Measurements from ENCODE around the gene TMEM181. TPM values are rescaled to one million over a fixed set of nuclear protein-coding genes. Genes with fewer than 3 reads are reported as not detected.

TMEM181 gene
- polyA plus RNA-seq, 1 donor = 38.5 TPM

DNA sequence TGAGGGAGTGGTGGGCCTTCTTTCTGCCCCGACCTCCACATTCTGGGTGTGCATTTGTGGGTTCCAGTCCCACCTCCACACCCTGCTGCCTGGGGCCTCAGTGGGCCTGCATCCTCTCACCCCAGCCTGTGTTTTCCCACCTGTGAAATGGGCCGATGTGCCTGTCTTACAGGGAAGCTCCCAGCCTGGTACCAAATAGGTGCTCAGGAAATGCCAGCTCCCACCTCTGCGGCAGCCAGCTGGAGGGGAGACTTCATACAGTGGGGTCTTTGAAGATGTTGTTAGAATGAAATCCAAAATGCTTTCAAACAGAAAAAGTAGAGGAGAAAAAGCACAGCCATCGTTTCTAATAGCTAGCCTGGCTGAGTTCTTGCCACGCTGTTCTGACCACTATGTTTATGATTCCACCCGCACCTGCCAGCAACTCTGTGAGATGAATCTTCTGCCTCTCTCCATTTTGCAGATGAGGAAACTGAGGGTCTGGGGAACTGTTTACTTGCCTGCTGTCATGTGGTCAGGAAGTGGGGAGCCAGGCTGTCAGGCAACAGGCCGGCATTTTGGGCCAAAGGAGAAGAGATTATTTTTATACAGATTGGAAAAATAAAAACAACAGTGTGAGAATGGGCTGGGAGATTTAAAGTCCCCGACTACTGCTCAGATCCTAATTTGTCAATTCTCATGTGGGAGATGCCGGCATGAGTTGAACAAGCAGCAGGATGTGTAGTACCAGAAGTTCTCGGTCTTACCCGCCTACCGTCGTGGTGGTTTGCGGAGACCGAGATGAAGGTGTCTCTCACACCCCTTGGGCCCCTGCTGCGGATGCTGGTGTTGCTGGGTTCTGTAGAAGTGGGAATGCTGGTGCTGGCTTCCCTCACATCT lies 4.6 kb downstream of the TMEM181 start:
- no peak for DNase-seq
- Histone ChIP-seq H3K4me1 (ENCODE audit: control insufficient read depth, insufficient read depth, low read length) (peaks cover 16% of the 10 kb centered on the region), H3K27me3 (ENCODE audit: control insufficient read depth, insufficient read depth, low read length) (no peaks in the 10 kb centered on the region), H3K27ac (ENCODE audit: low read length) (no peak overlapping the region), H3K36me3 (ENCODE audit: control insufficient read depth, insufficient read depth, low read length) (no peaks in the 10 kb centered on the region), H3K9me3 (ENCODE audit: control insufficient read depth, low read depth, low read length) (no peaks in the 10 kb centered on the region), H3K4me3 (ENCODE audit: low read length) (no peak overlapping the region)
- WGBS (ENCODE audit: insufficient coverage, low lambda C conversion rate) = no CpG with 5 or more reads among the region's 16 CpGs

DNA sequence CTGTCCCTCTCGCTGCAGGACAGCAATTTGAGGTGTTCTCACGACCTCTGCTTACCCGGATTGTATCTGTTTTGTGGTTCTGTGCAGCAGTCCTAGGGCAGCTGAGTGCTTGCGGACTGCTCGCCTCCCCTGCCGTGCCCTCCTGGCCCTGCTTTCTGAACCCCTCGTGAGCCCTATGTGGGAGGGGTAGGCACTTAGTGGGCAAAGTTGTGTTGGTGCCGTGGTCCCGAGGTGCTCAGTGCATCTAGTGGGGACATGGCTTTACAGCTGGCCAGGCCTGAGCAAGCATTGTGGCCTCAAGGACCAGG lies 5.2 kb downstream of the TMEM181 start:
- no peak for DNase-seq
- Histone ChIP-seq H3K4me1 (ENCODE audit: control insufficient read depth, insufficient read depth, low read length) (peaks cover 14% of the 10 kb centered on the region), H3K27ac (ENCODE audit: low read length) (no peak overlapping the region)

DNA sequence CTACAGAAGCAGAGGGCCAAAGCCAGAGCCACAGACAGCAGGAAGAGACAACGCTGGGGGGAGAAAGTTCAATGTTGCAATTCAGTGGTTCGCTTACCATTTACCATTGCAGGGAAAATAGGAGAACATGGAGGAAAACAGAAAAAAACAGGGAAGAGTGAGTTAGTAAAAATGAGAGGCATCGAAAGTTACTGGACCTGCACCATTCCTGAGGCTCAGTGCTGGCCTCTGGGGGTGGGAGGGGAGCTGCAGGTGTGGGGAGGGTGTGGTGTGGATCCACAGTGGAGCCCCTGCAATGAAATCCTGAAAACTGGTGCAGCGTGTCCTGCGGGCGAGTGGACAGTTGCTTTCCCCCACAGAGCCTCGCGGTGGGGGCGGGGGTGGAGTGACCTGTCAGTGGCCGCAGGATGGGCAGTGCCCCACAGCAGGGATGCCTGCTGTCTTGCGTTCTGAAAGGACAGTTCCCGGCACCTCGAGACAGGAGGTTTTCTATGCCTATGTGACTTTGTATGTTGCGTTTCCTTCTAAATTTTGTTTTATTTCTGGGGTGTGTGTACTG lies 5.7 kb downstream of the TMEM181 start:
- WGBS (ENCODE audit: insufficient coverage, low lambda C conversion rate) = 90% methylated on average over 2 of the region's 14 CpGs

More for the DNA sequence above, 5.2 kb downstream of the TMEM181 start:
- Histone ChIP-seq H3K27me3 (ENCODE audit: control insufficient read depth, insufficient read depth, low read length) (no peaks in the 10 kb centered on the region), H3K9me3 (ENCODE audit: control insufficient read depth, low read depth, low read length) (no peaks in the 10 kb centered on the region), H3K36me3 (ENCODE audit: control insufficient read depth, insufficient read depth, low read length) (no peaks in the 10 kb centered on the region), H3K4me3 (ENCODE audit: low read length) (no peak overlapping the region)
- 100% methylated on average over 1 of the region's 9 CpGs for WGBS (ENCODE audit: insufficient coverage, low lambda C conversion rate)

DNA sequence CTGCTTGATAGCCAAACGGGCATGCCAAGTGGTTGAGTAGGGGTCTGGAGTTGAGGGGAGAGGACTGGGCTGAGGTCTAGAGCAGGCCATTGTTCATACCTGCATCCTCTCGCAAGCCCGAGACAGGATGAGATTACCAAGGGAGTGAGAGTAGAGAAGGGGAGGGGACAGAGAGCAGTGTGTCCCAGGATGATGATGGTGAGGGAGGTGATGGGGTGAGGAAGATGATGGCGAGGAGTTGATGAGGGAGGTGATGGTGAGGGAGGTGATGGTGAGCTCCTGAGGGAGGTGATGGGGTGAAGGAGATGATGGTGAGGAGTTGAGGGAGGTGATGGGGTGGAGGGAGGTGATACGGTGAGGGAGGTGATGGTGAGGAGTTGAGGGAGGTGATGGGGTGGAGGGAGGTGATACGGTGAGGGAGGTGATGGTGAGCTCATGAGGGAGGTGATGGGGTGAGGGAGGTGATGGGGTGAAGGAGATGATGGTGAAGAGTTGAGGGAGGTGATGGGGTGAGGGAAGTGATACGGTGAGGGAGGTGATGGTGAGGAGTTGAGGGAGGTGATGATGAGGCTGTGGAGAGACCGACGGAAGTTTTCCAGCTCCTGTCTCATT lies 6.4 kb downstream of the TMEM181 start:
- H3K27me3 ChIP-seq (ENCODE audit: control insufficient read depth, insufficient read depth, low read length) = no peaks in the 10 kb centered on the region
- H3K9me3 ChIP-seq (ENCODE audit: control insufficient read depth, low read depth, low read length) = no peaks in the 10 kb centered on the region
- H3K36me3 ChIP-seq (ENCODE audit: control insufficient read depth, insufficient read depth, low read length) = no peaks in the 10 kb centered on the region
- H3K4me3 ChIP-seq (ENCODE audit: low read length) = no peak overlapping the region
- H3K27ac ChIP-seq (ENCODE audit: low read length) = no peak overlapping the region
- DNase-seq = no peak
- 98% methylated on average over 4 of the region's 9 CpGs for WGBS (ENCODE audit: insufficient coverage, low lambda C conversion rate)
- peaks cover 9% of the 10 kb centered on the region for H3K4me1 ChIP-seq (ENCODE audit: control insufficient read depth, insufficient read depth, low read length)

More for the DNA sequence above, 5.7 kb downstream of the TMEM181 start:
- Histone ChIP-seq H3K4me3 (ENCODE audit: low read length) (no peak overlapping the region), H3K9me3 (ENCODE audit: control insufficient read depth, low read depth, low read length) (no peaks in the 10 kb centered on the region), H3K36me3 (ENCODE audit: control insufficient read depth, insufficient read depth, low read length) (no peaks in the 10 kb centered on the region), H3K27me3 (ENCODE audit: control insufficient read depth, insufficient read depth, low read length) (no peaks in the 10 kb centered on the region), H3K4me1 (ENCODE audit: control insufficient read depth, insufficient read depth, low read length) (peaks cover 14% of the 10 kb centered on the region), H3K27ac (ENCODE audit: low read length) (no peak overlapping the region)
- DNase-seq = no peak

DNA sequence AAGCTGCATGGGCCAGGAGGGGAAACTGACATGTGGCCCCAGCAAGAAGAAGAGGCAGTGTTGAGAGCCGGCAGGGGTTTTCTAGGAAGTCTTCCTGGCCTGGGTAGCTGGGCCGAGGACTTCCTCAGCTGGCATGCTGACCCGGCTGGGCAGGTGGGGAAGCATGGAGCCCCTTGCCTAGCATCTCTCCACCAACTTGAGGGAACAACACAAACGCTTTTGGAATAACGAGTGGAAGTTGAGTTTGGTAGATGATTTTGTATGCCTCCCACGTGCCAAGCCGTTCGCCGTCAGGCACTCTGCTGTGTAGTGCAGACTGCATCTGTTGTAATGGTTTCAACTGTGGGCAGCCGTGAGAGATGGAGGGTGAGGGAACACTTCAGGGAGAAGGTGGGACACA lies 7.3 kb downstream of the TMEM181 start:
- no peak overlapping the region for H3K27ac ChIP-seq (ENCODE audit: low read length)
- WGBS (ENCODE audit: insufficient coverage, low lambda C conversion rate) = 90% methylated on average over 2 of the region's 10 CpGs
- no peak for DNase-seq

DNA sequence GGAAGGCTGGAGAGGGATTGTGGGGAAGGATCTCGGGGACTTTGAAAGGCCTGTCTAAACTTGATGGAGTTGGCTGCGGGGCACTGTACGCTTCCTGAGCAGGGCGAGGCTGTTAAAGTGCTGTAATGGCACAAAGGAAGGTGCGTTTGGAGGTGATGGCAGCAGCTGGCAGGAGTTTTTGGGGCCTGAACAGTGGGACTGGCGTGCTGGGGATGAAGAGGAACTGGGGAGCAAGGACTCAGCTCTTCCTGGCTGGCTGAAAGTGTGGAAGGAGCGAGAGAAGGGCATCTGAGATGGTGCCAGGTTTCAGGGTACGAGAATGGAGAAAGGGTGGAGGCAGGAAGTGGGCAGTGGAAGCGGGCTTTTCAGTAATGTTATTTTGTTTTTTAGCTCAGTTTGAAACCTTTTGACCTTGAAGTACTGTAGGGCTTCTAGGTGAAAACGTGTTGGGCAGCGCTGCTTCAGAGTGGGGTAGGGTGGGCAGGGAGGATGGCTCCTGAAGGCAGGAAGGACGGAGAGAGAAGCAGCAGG lies 8.0 kb downstream of the TMEM181 start:
- peaks cover under 1% of the 10 kb centered on the region for H3K36me3 ChIP-seq (ENCODE audit: control insufficient read depth, insufficient read depth, low read length)
- H3K9me3 ChIP-seq (ENCODE audit: control insufficient read depth, low read depth, low read length) = no peaks in the 10 kb centered on the region
- no peak overlapping the region for H3K4me3 ChIP-seq (ENCODE audit: low read length)
- H3K27ac ChIP-seq (ENCODE audit: low read length) = no peak overlapping the region
- no peaks in the 10 kb centered on the region for H3K27me3 ChIP-seq (ENCODE audit: control insufficient read depth, insufficient read depth, low read length)
- no peak for DNase-seq
- H3K4me1 ChIP-seq (ENCODE audit: control insufficient read depth, insufficient read depth, low read length) = peaks cover 16% of the 10 kb centered on the region
- no CpG with 5 or more reads among the region's 12 CpGs for WGBS (ENCODE audit: insufficient coverage, low lambda C conversion rate)

More for the DNA sequence above, 7.3 kb downstream of the TMEM181 start:
- Histone ChIP-seq H3K4me1 (ENCODE audit: control insufficient read depth, insufficient read depth, low read length) (peaks cover 8% of the 10 kb centered on the region), H3K27me3 (ENCODE audit: control insufficient read depth, insufficient read depth, low read length) (no peaks in the 10 kb centered on the region), H3K4me3 (ENCODE audit: low read length) (no peak overlapping the region), H3K9me3 (ENCODE audit: control insufficient read depth, low read depth, low read length) (no peaks in the 10 kb centered on the region), H3K36me3 (ENCODE audit: control insufficient read depth, insufficient read depth, low read length) (no peaks in the 10 kb centered on the region)

DNA sequence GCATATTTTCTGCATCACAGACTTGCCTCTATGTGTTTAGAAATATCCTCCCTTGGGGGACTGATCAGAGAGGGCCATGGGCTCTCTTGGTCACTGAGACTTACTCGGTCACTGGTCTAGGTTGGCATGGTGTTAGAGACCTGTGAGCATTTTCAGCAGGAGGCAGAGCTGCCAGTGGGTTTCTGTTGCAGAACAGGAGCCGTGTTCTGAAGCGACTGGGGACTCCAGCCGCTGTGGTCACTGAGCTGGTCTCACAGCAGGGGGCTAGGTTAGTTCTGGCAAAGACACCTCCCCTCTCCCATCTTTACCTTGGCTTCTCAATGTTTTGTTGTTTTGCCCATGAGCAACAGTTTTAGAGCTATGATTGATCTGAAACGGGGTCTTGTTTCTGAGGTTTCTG lies 8.7 kb downstream of the TMEM181 start:
- H3K4me3 ChIP-seq (ENCODE audit: low read length) = no peak overlapping the region
- DNase-seq = no peak
- no peak overlapping the region for H3K27ac ChIP-seq (ENCODE audit: low read length)
- no peaks in the 10 kb centered on the region for H3K27me3 ChIP-seq (ENCODE audit: control insufficient read depth, insufficient read depth, low read length)
- H3K9me3 ChIP-seq (ENCODE audit: control insufficient read depth, low read depth, low read length) = no peaks in the 10 kb centered on the region
- no CpG with 5 or more reads among the region's 5 CpGs for WGBS (ENCODE audit: insufficient coverage, low lambda C conversion rate)
- peaks cover 20% of the 10 kb centered on the region for H3K4me1 ChIP-seq (ENCODE audit: control insufficient read depth, insufficient read depth, low read length)
- H3K36me3 ChIP-seq (ENCODE audit: control insufficient read depth, insufficient read depth, low read length) = peaks cover 7% of the 10 kb centered on the region

DNA sequence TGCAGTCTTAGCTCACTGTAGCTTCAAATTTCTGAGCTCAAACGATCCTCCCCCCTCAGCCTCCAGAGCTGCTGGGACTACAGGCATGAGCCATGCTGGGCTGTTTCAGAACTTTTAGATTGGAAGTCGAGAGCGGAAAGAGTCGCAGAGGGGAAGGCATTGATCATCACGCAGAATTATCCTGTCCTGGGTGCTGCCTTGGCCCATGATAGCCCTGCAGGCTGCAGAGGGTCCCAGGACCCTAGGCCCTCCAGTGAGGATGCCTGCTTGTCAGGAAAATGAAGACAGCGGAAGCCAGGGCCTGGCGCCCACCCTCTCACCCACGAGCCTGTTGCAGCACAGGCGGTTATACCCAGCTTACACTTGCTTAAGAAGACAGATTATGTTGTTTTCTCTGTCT lies 9.1 kb downstream of the TMEM181 start:
- no peaks in the 10 kb centered on the region for H3K9me3 ChIP-seq (ENCODE audit: control insufficient read depth, low read depth, low read length)
- peaks cover 20% of the 10 kb centered on the region for H3K4me1 ChIP-seq (ENCODE audit: control insufficient read depth, insufficient read depth, low read length)
- H3K36me3 ChIP-seq (ENCODE audit: control insufficient read depth, insufficient read depth, low read length) = peaks cover 8% of the 10 kb centered on the region
- no peaks in the 10 kb centered on the region for H3K27me3 ChIP-seq (ENCODE audit: control insufficient read depth, insufficient read depth, low read length)
- no peak overlapping the region for H3K27ac ChIP-seq (ENCODE audit: low read length)
- no peak overlapping the region for H3K4me3 ChIP-seq (ENCODE audit: low read length)
- WGBS (ENCODE audit: insufficient coverage, low lambda C conversion rate) = no CpG with 5 or more reads among the region's 9 CpGs
- DNase-seq = no peak

DNA sequence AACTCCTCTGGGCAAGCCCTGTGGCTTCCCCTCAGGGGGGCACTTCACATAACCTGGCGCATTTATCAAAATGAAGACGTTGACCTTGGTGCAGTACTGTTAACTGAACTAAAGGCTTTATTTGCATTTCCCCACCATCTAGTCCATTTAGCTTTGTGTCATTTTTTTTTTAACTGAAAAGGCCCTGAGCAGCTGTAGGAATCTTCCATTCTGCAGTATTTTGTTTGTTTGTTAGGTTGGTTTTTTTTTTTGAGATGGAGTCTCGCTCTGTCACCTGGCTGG lies 10.7 kb downstream of the TMEM181 start:
- no peak overlapping the region for H3K27ac ChIP-seq (ENCODE audit: low read length)
- no peak overlapping the region for H3K4me3 ChIP-seq (ENCODE audit: low read length)
- H3K4me1 ChIP-seq (ENCODE audit: control insufficient read depth, insufficient read depth, low read length) = peaks cover 20% of the 10 kb centered on the region
- H3K9me3 ChIP-seq (ENCODE audit: control insufficient read depth, low read depth, low read length) = no peaks in the 10 kb centered on the region
- no CpG with 5 or more reads among the region's 3 CpGs for WGBS (ENCODE audit: insufficient coverage, low lambda C conversion rate)
- peaks cover 8% of the 10 kb centered on the region for H3K36me3 ChIP-seq (ENCODE audit: control insufficient read depth, insufficient read depth, low read length)
- no peaks in the 10 kb centered on the region for H3K27me3 ChIP-seq (ENCODE audit: control insufficient read depth, insufficient read depth, low read length)
- no peak for DNase-seq

DNA sequence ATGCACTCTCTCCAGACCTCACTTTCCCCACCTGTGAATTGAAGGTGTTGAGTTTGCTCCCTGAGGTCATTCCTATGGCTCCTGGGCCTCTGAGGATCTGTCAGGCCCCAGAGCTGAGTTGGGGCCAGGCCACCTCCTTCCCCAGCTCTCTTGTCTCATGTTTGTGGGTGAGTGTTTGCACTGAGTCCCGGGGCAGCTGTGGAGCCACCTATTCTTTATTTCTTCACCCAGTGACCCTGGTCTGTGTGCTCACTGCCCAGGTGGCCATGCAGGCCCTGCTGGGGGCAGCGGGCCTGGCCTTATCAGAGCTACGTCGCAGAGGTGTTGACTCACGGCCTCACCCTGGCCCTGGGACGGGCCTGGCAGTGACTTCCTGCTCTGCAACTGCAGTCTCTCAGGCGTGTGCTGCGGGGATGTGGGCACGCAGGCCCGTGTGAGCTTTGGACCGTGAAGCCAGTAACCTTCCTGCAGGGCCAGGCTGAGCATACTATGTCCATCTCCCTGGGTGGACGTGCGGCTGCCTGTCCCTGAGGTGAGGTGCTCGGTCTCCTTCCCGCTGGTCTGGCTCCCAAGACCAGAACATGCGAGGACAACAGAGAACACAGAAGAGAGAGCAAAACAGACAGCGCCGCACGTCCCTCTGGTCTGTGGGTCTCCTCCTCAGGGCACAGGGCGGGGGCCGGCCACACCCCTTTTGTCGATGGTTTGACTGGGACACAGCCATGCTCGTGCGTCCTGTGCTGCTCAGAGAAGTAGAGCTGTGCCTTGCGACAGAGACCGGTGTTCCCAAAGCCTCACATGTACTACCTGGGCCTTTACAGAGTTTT lies 12.1 kb downstream of the TMEM181 start:
- peak; percentile 92 to 94 for DNase-seq
- Histone ChIP-seq H3K27me3 (ENCODE audit: control insufficient read depth, insufficient read depth, low read length) (no peaks in the 10 kb centered on the region), H3K9me3 (ENCODE audit: control insufficient read depth, low read depth, low read length) (no peaks in the 10 kb centered on the region), H3K27ac (ENCODE audit: low read length) (peak overlapping the region; percentile 82), H3K36me3 (ENCODE audit: control insufficient read depth, insufficient read depth, low read length) (peaks cover 8% of the 10 kb centered on the region), H3K4me3 (ENCODE audit: low read length) (no peak overlapping the region), H3K4me1 (ENCODE audit: control insufficient read depth, insufficient read depth, low read length) (peaks cover 20% of the 10 kb centered on the region)
- WGBS (ENCODE audit: insufficient coverage, low lambda C conversion rate) = 80% methylated on average over 1 of the region's 26 CpGs
